Measurements from ENCODE around the gene ABCC8.

Gene ABCC8

GRCh38 chr11:17476317-17477083 lies at the start of gene ABCC8:
ABCC8 (minus strand) TSS chr11:17476845; CDS start chr11:17476776, 69 bp downstream.
- no peak for DNase-seq

- DNase-seq, result no peak
These were observed 49.7 kb upstream of the ABCC8 start for GRCh38 chr11:17526326-17526725.

- no peak for DNase-seq
These were observed 48.9 kb upstream of the ABCC8 start for GRCh38 chr11:17525570-17525969.

- DNase-seq, result no peak
These were observed 47.6 kb upstream of the ABCC8 start for GRCh38 chr11:17524221-17524620.

GRCh38 chr11:17522655-17523054 lies 46.0 kb upstream of the ABCC8 start:
- no peak for DNase-seq

- DNase-seq, result no peak
These were observed 44.7 kb upstream of the ABCC8 start for GRCh38 chr11:17521106-17521900.

GRCh38 chr11:17519061-17519885 lies 42.6 kb upstream of the ABCC8 start:
- DNase-seq, result no peak

- no peak for DNase-seq
These were observed 41.7 kb upstream of the ABCC8 start for GRCh38 chr11:17518366-17518765.

GRCh38 chr11:17517186-17517585 lies 40.5 kb upstream of the ABCC8 start:
- DNase-seq, result no peak

- DNase-seq, result no peak
These were observed 40.0 kb upstream of the ABCC8 start for GRCh38 chr11:17516551-17517150.

GRCh38 chr11:17515443-17516176 lies 39.0 kb upstream of the ABCC8 start:
- no peak for DNase-seq

GRCh38 chr11:17514476-17514875 lies 37.8 kb upstream of the ABCC8 start:
- no peak for DNase-seq

- no peak for DNase-seq
These were observed 37.2 kb upstream of the ABCC8 start for GRCh38 chr11:17513853-17514252.

GRCh38 chr11:17512101-17512500 lies 35.5 kb upstream of the ABCC8 start:
- no peak for DNase-seq

GRCh38 chr11:17511571-17511970 lies 34.9 kb upstream of the ABCC8 start:
- no peak for DNase-seq

- no peak for DNase-seq
These were observed 34.0 kb upstream of the ABCC8 start for GRCh38 chr11:17510507-17511206.

GRCh38 chr11:17508791-17509190 lies 32.1 kb upstream of the ABCC8 start:
- no peak for DNase-seq

GRCh38 chr11:17508306-17508705 lies 31.7 kb upstream of the ABCC8 start:
- DNase-seq, result no peak

GRCh38 chr11:17507773-17508172 lies 31.1 kb upstream of the ABCC8 start:
- DNase-seq, result no peak

- peak in 1 of 2 donors; percentile 5 for DNase-seq
These were observed 30.3 kb upstream of the ABCC8 start for GRCh38 chr11:17506942-17507341.

GRCh38 chr11:17506314-17506713 lies 29.7 kb upstream of the ABCC8 start:
- DNase-seq, result no peak

GRCh38 chr11:17505146-17505545 lies 28.5 kb upstream of the ABCC8 start:
- DNase-seq, result no peak
